Cardiac fibroblast (primary cell): ENCODE measurements around the gene PARM1.

Experiments used
- DNase-seq, 2 donors: peaks; one replicate each; pipeline versions ENCODE4 v3.0.0 to v3.0.0-alpha.2; 2010; ENCODE audit warnings: low read depth in 2 of 2
- H3K4me3 ChIP-seq, 2 donors: replicated peaks in 1 of 2; 1 replicate in 1 of 2; 2 replicates in 1 of 2; pipeline ENCODE4 v1.5.1; 2011; ENCODE audit warnings: low read depth in 2 of 2, low read length in 2 of 2, mild to moderate bottlenecking in 2 of 2, moderate library complexity in 1 of 2
- CTCF ChIP-seq: IDR thresholded peaks from one replicate; pipeline ENCODE4 v1.5.1; 2011; ENCODE audit warnings: low read depth, mild to moderate bottlenecking, low read length, inconsistent platforms

The PARM1 gene

GRCh38 chr4:74934016-74934831 is 1.3 kb downstream of the PARM1 start:
- DNase-seq, result peak; percentile 26 to 37
- peak overlapping the region; percentile 49 to 52 for H3K4me3 ChIP-seq
- no peak for TF ChIP-seq CTCF

GRCh38 chr4:74934888-74935287 is 2.0 kb downstream of the PARM1 start:
- no peak for DNase-seq
- no peak overlapping the region for H3K4me3 ChIP-seq
- TF ChIP-seq CTCF, result no peak

- TF ChIP-seq CTCF, result no peak
- H3K4me3 ChIP-seq, result no peak overlapping the region
- DNase-seq, result no peak
Observed at GRCh38 chr4:74941123-74941522, 8.2 kb downstream of the PARM1 start.

GRCh38 chr4:74942251-74942917 is 9.5 kb downstream of the PARM1 start:
- no peak overlapping the region for H3K4me3 ChIP-seq
- TF ChIP-seq CTCF, result no peak
- DNase-seq, result no peak

GRCh38 chr4:74942918-74943253 is 10.0 kb downstream of the PARM1 start:
- no peak for TF ChIP-seq CTCF
- H3K4me3 ChIP-seq, result no peak overlapping the region
- no peak for DNase-seq

- no peak for DNase-seq
- TF ChIP-seq CTCF, result no peak
- H3K4me3 ChIP-seq, result no peak overlapping the region
Observed at GRCh38 chr4:74944354-74944793, 11.5 kb downstream of the PARM1 start.

- no peak for DNase-seq
- no peak overlapping the region for H3K4me3 ChIP-seq
- no peak for TF ChIP-seq CTCF
Observed at GRCh38 chr4:74946196-74946595, 13.3 kb downstream of the PARM1 start.
